CMK (cell line): ENCODE measurements around the gene ZNF48.

Experiments used
- DNase-seq: peaks from one replicate; pipeline ENCODE4 v3.0.0-alpha.2; 2010; ENCODE audit warnings: low read depth

ZNF48 gene

DNA sequence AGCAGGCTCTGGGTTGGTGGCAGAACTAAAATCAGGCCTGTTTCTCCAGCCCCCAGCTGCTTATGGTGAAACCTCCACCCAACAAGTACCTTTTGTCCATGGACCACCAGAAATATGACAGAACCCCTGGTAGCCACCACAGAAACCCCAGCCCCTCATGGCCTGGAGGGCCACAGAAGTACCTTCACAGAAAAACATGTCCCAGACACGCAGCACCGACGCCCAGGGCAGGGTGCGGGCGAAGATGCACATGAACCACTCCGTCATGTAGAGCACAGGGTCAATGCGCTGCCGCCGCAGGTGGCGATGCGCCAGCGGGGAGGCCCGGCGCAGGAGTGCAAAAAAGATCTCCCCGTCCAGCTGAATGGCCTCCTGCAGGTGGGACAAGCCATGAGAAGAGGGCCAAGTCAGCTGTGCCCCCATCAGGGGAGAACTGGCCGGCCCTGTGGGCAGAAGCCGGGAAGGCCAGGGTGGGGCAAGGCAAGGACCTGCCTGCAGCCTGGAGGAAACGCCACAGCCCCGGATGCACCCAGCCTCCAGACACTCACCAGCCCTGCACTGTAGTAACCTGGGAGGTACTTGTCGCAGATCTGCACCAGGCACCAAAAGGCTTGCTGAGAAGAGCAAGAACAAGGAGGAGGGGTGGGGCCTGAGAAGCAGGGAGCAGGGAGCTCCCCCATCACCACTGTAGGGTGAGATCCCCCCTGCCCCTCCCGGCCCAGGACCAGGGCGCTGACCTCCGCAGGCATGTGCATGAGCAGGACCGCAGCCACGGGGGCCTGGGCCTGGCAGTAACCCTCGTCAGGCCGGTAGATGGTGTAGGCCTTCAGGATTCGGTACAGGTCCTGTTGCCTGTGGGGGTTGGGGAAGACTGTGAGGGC, 36.0 kb upstream of the ZNF48 start:
- DNase-seq = no peak

DNA sequence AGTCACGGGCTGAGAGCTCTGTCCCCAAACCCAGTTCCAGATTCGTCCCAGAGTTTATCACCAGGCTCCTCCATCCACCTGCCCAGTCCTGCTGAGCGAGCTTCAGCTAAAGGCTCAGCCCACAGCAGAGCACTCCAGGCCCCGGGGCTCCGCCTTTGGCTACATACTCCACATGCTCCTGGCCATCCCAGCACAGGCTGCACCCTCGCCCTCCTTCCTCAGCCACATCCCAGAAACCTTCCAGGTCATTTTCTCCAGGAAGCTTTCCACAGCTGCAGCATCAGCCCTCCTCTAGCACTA, 35.4 kb upstream of the ZNF48 start:
- DNase-seq = no peak

DNA sequence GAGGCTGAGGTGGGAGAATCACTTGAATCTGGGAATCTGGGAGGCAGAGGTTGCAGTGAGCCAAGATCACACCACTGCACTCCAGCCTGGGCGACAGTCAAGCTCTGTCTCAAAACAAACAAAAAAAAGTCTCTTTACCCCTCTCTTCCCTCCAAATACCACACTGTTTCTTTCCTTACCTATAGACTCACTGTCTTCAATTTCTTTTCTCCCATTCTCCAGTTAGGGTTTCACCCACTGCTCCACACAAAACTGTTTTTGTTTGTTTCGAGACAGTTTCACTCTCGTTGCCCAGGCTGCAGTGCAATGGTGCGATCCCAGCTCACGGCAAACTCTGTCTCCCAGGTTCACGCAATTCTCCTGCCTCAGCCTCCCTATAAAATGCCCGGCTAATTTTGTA, 34.0 kb upstream of the ZNF48 start:
- DNase-seq = no peak

GRCh38 chr16:30365200-30365599, 30.0 kb upstream of the ZNF48 start:
- DNase-seq = no peak

DNA sequence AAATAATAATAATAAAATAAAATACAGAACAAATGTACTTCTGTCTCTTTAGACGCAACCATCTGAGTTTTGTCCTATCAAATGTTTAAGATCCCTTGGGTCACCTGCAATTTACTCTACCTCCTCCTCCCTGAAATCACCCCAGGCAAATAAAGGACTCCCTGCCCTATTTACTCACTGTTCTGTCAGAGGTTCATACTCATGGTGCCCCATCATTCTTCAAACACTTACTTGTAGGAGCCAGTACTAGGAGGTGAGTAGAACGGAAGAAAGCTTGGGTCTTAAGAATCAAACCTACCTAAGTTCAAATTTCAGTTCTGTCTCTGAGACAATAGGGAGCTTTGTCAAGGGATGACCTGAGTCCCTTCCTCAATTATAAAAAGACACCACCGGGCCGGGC, 28.7 kb upstream of the ZNF48 start:
- no peak for DNase-seq

DNA sequence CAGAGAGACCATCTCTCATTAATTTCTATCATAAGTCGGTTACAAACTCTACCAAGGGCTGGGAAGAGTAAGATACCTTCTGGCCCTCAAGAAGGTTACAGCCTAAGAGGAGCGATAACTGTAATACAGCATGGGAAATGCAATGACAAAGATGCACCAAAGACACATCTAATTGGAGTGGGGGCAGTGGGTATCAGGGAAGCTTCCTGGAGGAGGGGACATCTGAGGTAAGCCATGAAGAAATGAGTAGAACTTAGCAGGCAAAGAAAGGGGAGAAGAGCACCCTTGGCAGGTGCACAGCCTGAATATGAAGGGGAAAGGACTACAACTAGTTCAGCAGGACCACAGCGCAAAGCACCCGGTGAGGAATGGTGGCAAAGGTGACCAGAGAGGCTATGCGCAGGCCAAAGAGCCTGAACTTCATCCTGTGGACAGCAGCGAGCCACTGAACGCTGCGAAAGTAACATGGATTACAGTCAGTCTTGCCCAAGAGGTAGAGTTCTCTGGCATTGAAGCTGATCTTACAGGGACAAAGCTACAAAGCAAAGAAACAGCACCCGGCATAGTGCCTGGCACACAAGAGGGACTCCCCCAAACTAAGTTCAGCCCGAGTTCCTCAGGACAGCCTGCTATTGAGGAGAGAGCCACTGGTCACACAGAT, 27.7 kb upstream of the ZNF48 start:
- DNase-seq = no peak

GRCh38 chr16:30368122-30368791, 27.0 kb upstream of the ZNF48 start:
- DNase-seq = no peak

DNA sequence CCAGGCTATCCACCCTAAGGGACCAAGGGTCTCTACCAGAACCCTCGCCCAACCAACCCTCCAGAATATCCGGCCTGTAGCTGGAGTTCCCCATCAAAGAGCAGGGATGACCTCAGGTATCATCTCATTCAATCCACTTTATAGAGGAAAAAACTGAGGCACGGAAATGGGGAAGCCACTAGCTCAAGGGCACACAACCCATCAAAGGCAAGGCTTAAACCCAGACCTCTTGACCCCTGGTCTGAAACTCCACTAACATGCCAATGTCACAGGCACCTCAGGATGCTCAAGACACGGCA, 26.5 kb upstream of the ZNF48 start:
- DNase-seq = no peak

GRCh38 chr16:30369091-30369937, 25.9 kb upstream of the ZNF48 start:
- DNase-seq = no peak

DNA sequence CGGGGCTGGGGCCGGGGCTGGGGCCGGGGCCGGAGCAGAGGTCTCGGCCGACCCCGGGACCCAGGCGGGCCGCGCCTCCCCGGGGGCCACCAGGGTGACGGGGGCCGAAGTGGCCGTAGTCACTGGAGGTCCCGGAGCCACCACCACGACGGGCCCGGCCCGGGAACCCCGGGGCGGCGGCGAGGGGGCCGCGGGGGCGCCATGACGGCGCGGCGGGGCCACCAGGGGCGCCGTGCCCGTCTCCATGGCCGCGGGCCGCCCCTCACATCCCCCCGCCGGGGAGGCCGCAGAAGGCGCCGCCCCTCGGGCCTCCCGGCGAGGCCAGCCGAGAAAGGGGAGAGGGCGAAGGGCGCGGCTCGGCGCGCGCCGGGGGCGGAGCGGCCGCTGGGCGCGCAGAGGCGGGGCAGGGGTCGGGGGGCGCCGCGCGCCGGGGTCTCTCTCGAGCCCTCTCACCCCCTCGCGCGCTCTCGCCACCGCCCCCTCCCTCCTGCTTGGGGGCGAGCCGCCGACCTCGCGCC, 25.2 kb upstream of the ZNF48 start:
- no peak for DNase-seq

DNA sequence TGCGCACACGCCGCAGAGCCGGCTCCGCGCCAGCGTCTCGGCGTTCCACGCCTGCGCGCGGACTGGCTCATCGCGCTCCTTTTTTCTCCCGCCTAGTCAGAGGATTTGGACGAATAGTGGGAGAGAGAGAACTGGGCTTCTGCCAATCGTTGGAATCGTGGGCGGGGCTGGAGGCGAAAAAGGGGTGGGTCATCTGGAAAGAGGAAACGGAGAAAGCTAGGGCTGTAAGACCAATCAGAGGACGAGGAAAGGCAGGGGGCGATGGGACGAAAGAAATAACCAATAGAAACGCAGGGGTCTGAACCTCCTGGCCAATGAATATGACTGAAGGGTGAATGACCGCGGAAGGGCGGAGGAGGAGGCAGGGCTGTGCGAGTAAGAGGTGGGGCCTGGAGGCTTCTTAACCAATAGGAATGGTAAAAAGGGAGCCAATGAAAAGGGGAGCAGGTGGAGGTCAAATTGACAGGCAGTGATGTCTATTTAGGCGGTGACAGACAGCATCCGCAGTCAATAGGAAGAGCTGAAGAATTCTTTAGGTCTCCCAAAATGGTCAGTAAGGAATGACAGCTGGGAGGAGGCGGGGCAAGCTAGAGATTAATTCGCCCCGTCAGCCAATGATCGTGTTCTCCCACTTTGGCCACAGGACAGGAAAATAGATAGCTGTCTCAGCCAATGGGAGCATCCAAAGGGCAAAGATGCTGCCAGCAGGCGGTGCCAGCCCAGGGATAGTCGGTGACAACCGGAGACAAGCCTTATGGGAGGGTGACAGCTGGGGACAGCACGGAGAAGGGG, 24.6 kb upstream of the ZNF48 start, which contains the start of gene TBC1D10B:
TBC1D10B (minus strand) TSS at position 39 of the 792 bp plus-strand sequence. CDS start 311 bp downstream, outside the sequence.
- DNase-seq = peak; percentile 100

DNA sequence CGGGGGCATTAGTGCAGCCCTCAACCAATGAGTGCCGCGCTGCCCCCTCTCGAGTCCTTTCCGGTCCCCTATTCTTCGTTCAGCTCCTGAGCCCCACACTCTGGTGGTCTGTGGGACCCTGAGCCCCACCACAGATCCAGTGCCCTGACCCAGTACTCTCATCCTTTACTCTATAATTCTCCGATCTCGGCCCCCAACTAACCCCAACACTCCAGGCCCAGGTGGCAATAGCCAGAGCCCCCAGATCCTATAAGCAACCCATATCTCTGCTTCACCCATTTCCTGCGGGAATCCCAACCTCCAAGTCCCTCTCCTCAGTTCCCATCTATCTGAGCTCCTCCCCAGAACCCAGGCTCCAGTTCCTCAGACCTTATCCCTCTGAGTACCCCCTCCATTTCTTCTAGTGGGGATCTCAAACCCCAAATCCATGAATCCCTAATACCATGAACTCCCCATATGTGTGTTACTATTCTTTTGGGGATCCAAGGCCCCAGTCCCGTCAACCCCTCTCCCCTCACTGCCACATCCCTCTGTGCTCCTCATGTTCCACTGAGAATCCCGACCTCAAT, 23.9 kb upstream of the ZNF48 start:
- no peak for DNase-seq

DNA sequence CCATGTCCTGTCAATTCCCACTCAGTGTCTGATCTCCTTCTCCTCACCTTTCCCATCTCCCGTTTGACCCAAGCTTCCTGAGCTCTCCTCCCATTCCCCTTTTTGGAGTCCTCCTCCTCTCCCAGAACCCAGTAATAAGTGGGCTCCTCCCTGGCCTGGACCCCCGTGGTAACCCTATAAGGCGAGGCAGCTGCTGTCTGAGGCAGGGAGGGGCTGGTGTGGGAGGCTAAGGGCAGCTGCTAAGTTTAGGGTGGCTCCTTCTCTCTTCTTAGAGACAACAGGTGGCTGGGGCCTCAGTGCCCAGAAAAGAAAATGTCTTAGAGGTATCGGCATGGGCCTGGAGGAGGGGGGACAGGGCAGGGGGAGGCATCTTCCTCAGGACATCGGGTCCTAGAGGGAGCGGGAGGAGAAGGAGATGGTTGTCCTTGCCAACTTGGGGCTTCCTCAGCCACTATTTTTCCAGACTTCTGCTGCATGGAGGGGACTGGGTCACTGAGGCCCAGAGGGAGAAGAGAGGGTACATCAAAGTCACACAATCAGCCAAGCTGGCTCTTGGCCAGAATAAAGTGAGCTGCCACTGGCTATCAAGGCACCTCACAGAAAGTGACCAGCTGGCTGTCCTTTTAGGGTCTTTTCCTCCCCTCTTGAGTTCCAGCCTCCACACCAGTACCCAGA, 23.0 kb upstream of the ZNF48 start:
- no peak for DNase-seq

GRCh38 chr16:30372725-30373124, 22.5 kb upstream of the ZNF48 start:
- no peak for DNase-seq

- no peak for DNase-seq
Measured at GRCh38 chr16:30374538-30374937, 20.7 kb upstream of the ZNF48 start, which contains the start of gene MYL11. Gene MYL11 (plus strand): TSS chr16:30374802. CDS start chr16:30374858, 56 bp downstream.

DNA sequence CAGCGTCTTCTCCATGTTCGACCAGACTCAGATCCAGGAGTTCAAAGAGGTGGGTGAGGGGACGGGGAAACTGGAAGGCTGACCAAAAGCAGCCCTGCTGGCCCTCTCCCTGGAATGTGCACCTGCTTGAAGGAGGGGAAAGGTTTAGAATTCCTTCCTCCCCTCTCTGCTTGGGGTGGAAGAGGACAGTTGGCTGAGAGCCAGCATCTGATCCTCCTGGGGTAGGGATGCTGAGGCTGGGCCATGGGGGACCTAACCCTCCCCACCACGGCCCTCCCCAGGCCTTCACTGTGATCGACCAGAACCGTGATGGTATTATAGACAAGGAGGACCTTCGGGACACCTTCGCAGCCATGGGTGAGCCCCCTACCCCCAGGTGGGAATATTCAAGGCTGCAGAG, 19.4 kb upstream of the ZNF48 start:
- no peak for DNase-seq

GRCh38 chr16:30376461-30376902, 18.7 kb upstream of the ZNF48 start:
- no peak for DNase-seq

- DNase-seq = peak; percentile 95
Measured at GRCh38 chr16:30377050-30377811, 18.0 kb upstream of the ZNF48 start.

DNA sequence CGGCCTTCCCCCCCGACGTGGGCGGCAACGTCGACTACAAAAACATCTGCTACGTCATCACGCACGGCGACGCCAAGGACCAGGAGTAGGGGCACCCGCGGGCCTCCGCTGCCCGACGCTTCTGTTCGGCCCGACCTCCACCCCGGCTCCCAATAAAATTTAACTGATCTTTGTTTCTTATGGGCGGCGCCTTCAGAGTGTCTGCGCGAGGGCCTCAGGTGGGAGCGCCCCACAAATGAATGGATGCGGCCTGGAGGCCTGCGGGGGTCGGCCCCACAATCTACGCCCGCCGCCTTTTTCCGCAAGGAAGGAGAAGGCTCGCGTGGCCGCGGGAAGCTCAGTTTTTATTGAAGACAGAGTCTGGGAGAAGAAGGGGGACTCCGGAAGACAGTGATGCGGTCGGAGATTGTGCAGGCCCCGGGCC, 17.4 kb upstream of the ZNF48 start:
- DNase-seq = no peak
